Omental fat pad (tissue), 4 donors: ENCODE data around the gene APOA5. TPM values are rescaled to one million over a fixed set of nuclear protein-coding genes. Genes with fewer than 3 reads are reported as not detected.

Experiments used
- ATAC-seq: fragments of 150-250 bp; one replicate; pipeline ENCODE4 v1.9.1; 2016; ENCODE audit warnings: mild to moderate bottlenecking, moderate library complexity; ENCODE audit not compliant: low FRiP score
- DNase-seq: peaks from one replicate; pipeline ENCODE4 v3.0.0-alpha.2; 2019; ENCODE audit warnings: low spot score
- total RNA-seq, 4 donors: library from RNA; depleted of rRNA; stranded (reverse); fragments of >200 nt; gene quantifications; one replicate each; pipeline ENCODE4 v1.1.0, GENCODE V29; 2016
- TF ChIP-seq, protein P1 (sequence below), 3 donors: fragments of 450-650 bp; IDR thresholded peaks; one replicate each; pipeline ENCODE4 v1.5.1; 2016 to 2017; ENCODE audit warnings: antibody characterized with exemption in 3 of 3, mild to moderate bottlenecking in 3 of 3, moderate library complexity in 2 of 3

APOA5 gene
- total RNA-seq, 4 donors from 2014 or later, result not detected

- DNase-seq, result no peak
Observed at GRCh38 chr11:116831790-116832349, 40.2 kb upstream of the APOA5 start.

GRCh38 chr11:116830184-116830912 is 38.7 kb upstream of the APOA5 start:
- ATAC-seq, result no peak
- TF ChIP-seq, protein P1, sequence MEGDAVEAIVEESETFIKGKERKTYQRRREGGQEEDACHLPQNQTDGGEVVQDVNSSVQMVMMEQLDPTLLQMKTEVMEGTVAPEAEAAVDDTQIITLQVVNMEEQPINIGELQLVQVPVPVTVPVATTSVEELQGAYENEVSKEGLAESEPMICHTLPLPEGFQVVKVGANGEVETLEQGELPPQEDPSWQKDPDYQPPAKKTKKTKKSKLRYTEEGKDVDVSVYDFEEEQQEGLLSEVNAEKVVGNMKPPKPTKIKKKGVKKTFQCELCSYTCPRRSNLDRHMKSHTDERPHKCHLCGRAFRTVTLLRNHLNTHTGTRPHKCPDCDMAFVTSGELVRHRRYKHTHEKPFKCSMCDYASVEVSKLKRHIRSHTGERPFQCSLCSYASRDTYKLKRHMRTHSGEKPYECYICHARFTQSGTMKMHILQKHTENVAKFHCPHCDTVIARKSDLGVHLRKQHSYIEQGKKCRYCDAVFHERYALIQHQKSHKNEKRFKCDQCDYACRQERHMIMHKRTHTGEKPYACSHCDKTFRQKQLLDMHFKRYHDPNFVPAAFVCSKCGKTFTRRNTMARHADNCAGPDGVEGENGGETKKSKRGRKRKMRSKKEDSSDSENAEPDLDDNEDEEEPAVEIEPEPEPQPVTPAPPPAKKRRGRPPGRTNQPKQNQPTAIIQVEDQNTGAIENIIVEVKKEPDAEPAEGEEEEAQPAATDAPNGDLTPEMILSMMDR (IDR thresholded peaks at IDR 0.05), result no peak
- no peak for DNase-seq

More at GRCh38 chr11:116831790-116832349, 40.2 kb upstream of the APOA5 start:
- no peak for ATAC-seq
- TF ChIP-seq, protein P1 (IDR thresholded peaks at IDR 0.05), result no peak

DNA sequence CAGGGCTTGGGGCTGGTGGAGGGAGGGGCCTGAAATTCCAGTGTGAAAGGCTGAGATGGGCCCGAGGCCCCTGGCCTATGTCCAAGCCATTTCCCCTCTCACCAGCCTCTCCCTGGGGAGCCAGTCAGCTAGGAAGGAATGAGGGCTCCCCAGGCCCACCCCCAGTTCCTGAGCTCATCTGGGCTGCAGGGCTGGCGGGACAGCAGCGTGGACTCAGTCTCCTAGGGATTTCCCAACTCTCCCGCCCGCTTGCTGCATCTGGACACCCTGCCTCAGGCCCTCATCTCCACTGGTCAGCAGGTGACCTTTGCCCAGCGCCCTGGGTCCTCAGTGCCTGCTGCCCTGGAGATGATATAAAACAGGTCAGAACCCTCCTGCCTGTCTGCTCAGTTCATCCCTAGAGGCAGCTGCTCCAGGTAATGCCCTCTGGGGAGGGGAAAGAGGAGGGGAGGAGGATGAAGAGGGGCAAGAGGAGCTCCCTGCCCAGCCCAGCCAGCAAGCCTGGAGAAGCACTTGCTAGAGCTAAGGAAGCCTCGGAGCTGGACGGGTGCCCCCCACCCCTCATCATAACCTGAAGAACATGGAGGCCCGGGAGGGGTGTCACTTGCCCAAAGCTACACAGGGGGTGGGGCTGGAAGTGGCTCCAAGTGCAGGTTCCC is 38.0 kb upstream of the APOA5 start, which contains the start of gene APOC3:
Gene APOC3, plus strand, starts transcription at position 383 of the 659 bp plus-strand sequence. CDS start 676 bp downstream, outside the sequence.
- no peak for DNase-seq
- ATAC-seq, result no peak
- TF ChIP-seq, protein P1 (IDR thresholded peaks at IDR 0.05), result no peak

DNA sequence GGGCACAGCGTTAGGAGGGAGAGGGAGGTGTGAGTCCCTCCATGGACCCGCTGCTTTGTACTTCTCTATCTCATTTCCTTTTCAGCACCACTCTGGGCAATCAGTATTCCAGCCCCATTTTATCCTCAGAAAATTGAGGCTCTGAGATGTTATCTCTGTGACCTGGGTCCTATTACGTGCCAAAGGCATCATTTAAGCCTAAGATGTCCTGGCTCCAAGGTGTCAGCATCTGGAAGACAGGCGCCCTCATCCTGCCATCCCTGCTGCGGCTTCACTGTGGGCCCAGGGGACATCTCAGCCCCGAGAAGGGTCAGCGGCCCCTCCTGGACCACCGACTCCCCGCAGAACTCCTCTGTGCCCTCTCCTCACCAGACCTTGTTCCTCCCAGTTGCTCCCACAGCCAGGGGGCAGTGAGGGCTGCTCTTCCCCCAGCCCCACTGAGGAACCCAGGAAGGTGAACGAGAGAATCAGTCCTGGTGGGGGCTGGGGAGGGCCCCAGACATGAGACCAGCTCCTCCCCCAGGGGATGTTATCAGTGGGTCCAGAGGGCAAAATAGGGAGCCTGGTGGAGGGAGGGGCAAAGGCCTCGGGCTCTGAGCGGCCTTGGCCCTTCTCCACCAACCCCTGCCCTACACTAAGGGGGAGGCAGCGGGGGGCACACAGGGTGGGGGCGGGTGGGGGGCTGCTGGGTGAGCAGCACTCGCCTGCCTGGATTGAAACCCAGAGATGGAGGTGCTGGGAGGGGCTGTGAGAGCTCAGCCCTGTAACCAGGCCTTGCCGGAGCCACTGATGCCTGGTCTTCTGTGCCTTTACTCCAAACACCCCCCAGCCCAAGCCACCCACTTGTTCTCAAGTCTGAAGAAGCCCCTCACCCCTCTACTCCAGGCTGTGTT is 37.2 kb upstream of the APOA5 start:
- ATAC-seq, result no peak
- TF ChIP-seq, protein P1 (IDR thresholded peaks at IDR 0.05), result no peak
- DNase-seq, result no peak

GRCh38 chr11:116827461-116827860 is 35.8 kb upstream of the APOA5 start:
- ATAC-seq, result no peak
- TF ChIP-seq, protein P1 (IDR thresholded peaks at IDR 0.05), result no peak
- no peak for DNase-seq

GRCh38 chr11:116826751-116827431 is 35.2 kb upstream of the APOA5 start:
- no peak for DNase-seq
- TF ChIP-seq, protein P1 (IDR thresholded peaks at IDR 0.05), result no peak

More at GRCh38 chr11:116826751-116827431, 35.2 kb upstream of the APOA5 start:
- no peak for ATAC-seq
